Measurements from ENCODE around the gene LTBP2. TPM values are rescaled to one million over a fixed set of nuclear protein-coding genes. Genes with fewer than 3 reads are reported as not detected.

Gene LTBP2
- total RNA-seq, 4 donors from 2014 or later, result 19.8 to 51.9 (median 28.8) TPM

GRCh38 chr14:74601982-74602381 lies 10.1 kb downstream of the LTBP2 start:
- H3K9me3 ChIP-seq, result no peaks in the 10 kb centered on the region
- TF ChIP-seq CTCF (IDR thresholded peaks at IDR 0.05 in 4 of 5, conservative IDR thresholded peaks at IDR 0.05 in 1 of 5) (no peak), POLR2A (IDR thresholded peaks at IDR 0.05) (no peak)
- no peaks in the 10 kb centered on the region for H3K36me3 ChIP-seq
- H3K4me3 ChIP-seq, result no peak overlapping the region
- in situ Hi-C loops (cut with MboI; ENCODE audit: low sequenced_read_pairs in 4 of 4) (loop anchor here in 1 of 4 donors (10.0 kb wide), 2 partner anchors 107 to 113 kb away; partner anchors contain the start of genes AREL1, FCF1, ISCA2 and NPC2), intact Hi-C loops (cut with DNase I; ENCODE audit: low total_unique reads) (no loop called here)
- H3K27me3 ChIP-seq, result no peaks in the 10 kb centered on the region
- DNase-seq (no peak), ATAC-seq (no peak)
- peaks cover 0 to 11% of the 10 kb centered on the region in 2 donors for H3K4me1 ChIP-seq
- H3K27ac ChIP-seq, result no peak overlapping the region

GRCh38 chr14:74599946-74600345 lies 12.1 kb downstream of the LTBP2 start:
- TF ChIP-seq CTCF (IDR thresholded peaks at IDR 0.05 in 4 of 5, conservative IDR thresholded peaks at IDR 0.05 in 1 of 5) (no peak), POLR2A (IDR thresholded peaks at IDR 0.05) (no peak)
- intact Hi-C loops (cut with DNase I; ENCODE audit: low total_unique reads) (no loop called here), in situ Hi-C loops (cut with MboI; ENCODE audit: low sequenced_read_pairs in 4 of 4) (loop anchor here in 1 of 4 donors (10.0 kb wide), 2 partner anchors 105 to 115 kb away; partner anchors contain the start of genes AREL1, FCF1, ISCA2 and NPC2)
- H3K36me3 ChIP-seq, result no peaks in the 10 kb centered on the region
- H3K9me3 ChIP-seq, result no peaks in the 10 kb centered on the region
- no peak overlapping the region for H3K4me3 ChIP-seq
- peaks cover 7 to 17% of the 10 kb centered on the region in 2 donors for H3K4me1 ChIP-seq
- H3K27ac ChIP-seq, result peak overlapping the region; percentile 17 to 59 (median 29)
- H3K27me3 ChIP-seq, result no peaks in the 10 kb centered on the region
- DNase-seq (no peak), ATAC-seq (no peak)

GRCh38 chr14:74599321-74599761 lies 12.7 kb downstream of the LTBP2 start:
- H3K36me3 ChIP-seq, result no peaks in the 10 kb centered on the region
- peak overlapping the region; percentile 17 to 59 (median 29) for H3K27ac ChIP-seq
- ATAC-seq, result no peak
- peaks cover 13 to 23% of the 10 kb centered on the region in 2 donors for H3K4me1 ChIP-seq
- no peak for TF ChIP-seq CTCF (IDR thresholded peaks at IDR 0.05 in 4 of 5, conservative IDR thresholded peaks at IDR 0.05 in 1 of 5)
- TF ChIP-seq POLR2A (IDR thresholded peaks at IDR 0.05), result no peak
- in situ Hi-C loops (cut with MboI; ENCODE audit: low sequenced_read_pairs in 4 of 4), result no loop called here
- DNase-seq, result no peak
- no peaks in the 10 kb centered on the region for H3K27me3 ChIP-seq
- H3K4me3 ChIP-seq, result no peak overlapping the region
- H3K9me3 ChIP-seq, result no peaks in the 10 kb centered on the region
- intact Hi-C loops (cut with DNase I; ENCODE audit: low total_unique reads), result no loop called here

GRCh38 chr14:74596741-74597450 lies 15.1 kb downstream of the LTBP2 start:
- in situ Hi-C loops (cut with MboI; ENCODE audit: low sequenced_read_pairs in 4 of 4), result no loop called here
- Histone ChIP-seq H3K27ac (peak overlapping the region; percentile 17 to 53 (median 40)), H3K36me3 (no peaks in the 10 kb centered on the region), H3K27me3 (no peaks in the 10 kb centered on the region), H3K9me3 (no peaks in the 10 kb centered on the region), H3K4me3 (no peak overlapping the region), H3K4me1 (peaks cover 36 to 41% of the 10 kb centered on the region in 2 donors)
- TF ChIP-seq CTCF (IDR thresholded peaks at IDR 0.05 in 4 of 5, conservative IDR thresholded peaks at IDR 0.05 in 1 of 5) (no peak), POLR2A (IDR thresholded peaks at IDR 0.05) (no peak)
- DNase-seq (peak; percentile 29 to 43), ATAC-seq (peak; percentile 25 to 26)
- intact Hi-C loops (cut with DNase I; ENCODE audit: low total_unique reads), result no loop called here
